Adrenal gland (tissue), 12 donors: Measurements from ENCODE around the gene PDCD1. TPM values are rescaled to one million over a fixed set of nuclear protein-coding genes. Genes with fewer than 3 reads are reported as not detected.

ENCODE experiments used
- DNase-seq, 7 donors: peaks; one replicate each; pipeline ENCODE4 v3.0.0-alpha.2; 2019 to 2020
- H3K27ac ChIP-seq, 5 donors: fragments of 200-600 bp; sonication (generic) in 4 of 5; 1 replicate in 3 of 5; 2 replicates in 2 of 5; pipeline versions ENCODE4 v1.5.1 to v1.8.0; 2016 to 2020; ENCODE audit warnings: mild to moderate bottlenecking in 1 of 5
- H3K27me3 ChIP-seq: fragments of 200-600 bp; 2 replicates; pipeline ENCODE4 v1.8.0; 2021
- H3K36me3 ChIP-seq, 2 donors: fragments of 200-600 bp; replicated peaks in 1 of 2; 1 replicate in 1 of 2; 2 replicates in 1 of 2; pipeline versions ENCODE4 v1.5.1 to v1.8.0; 2018 to 2022
- H3K4me1 ChIP-seq, 2 donors: fragments of 200-600 bp; replicated peaks in 1 of 2; 1 replicate in 1 of 2; 2 replicates in 1 of 2; pipeline versions ENCODE4 v1.5.1 to v1.8.0; 2018 to 2021
- H3K4me3 ChIP-seq, 4 donors: fragments of 200-600 bp; sonication (generic) in 3 of 4; one replicate each; pipeline ENCODE4 v1.5.1; 2016 to 2018
- H3K9me3 ChIP-seq, 3 donors: fragments of 200-600 bp; sonication (generic) in 1 of 3; replicated peaks in 1 of 3; 1 replicate in 2 of 3; 2 replicates in 1 of 3; pipeline versions ENCODE4 v1.5.1 to v1.8.0; 2016 to 2021
- POLR2A ChIP-seq, 2 donors: fragments of 450-650 bp; IDR thresholded peaks; one replicate each; pipeline ENCODE4 v1.6.1; 2017; ENCODE audit warnings: antibody characterized with exemption in 2 of 2, mild to moderate bottlenecking in 2 of 2, moderate library complexity in 1 of 2
- WGBS, 4 donors: extraction: QIAGEN DNeasy Blood & Tissue Kit in 2 of 4; methylation state at CpG; one replicate each; pipeline versions ENCODE4 v1.1.5 to v1.1.7; 2013 to 2017; 5-methylcytosine and 5-hydroxymethylcytosine counted together
- intact Hi-C, 2 donors: fragments of 100-400 bp; cut with DNase I; formaldehyde crosslinking; loops; one replicate each; pipeline versions ENCODE4 v1.14.1 to v1.15.0; 2022 to 2023
- polyA plus RNA-seq, 3 donors: library from polyadenylated mRNA; stranded (reverse); fragments of 200-250 nt in 2 of 3; fragments of 350-450 nt in 1 of 3; fragmentation: Illumina TruSeq in 1 of 3; extraction: RNeasy Lipid Tissue Mini Kit (QIAGEN cat#74804) in 1 of 3; gene quantifications; one replicate each; pipeline ENCODE4 v1.2.3, GENCODE V29; 2013 to 2014
- total RNA-seq, 9 donors: library from RNA; depleted of rRNA in 4 of 9; stranded (reverse); fragments of >200 nt in 4 of 9; fragments of 120-200 nt in 1 of 9; fragmentation: NEBNext Ultra II Directional in 1 of 9; extraction: Animal tissue kit (Norgen Biotek cat#: 25700) in 1 of 9; gene quantifications; one replicate each; pipeline versions ENCODE4 v1.1.0 to v1.2.4, GENCODE V29; 2013 to 2023
- TF ChIP-seq, protein P1 (sequence below), 6 experiments: fragments of 450-650 bp in 4 of 6; fragments of 200-600 bp in 2 of 6; sonication (generic) in 1 of 6; IDR thresholded peaks; 1 replicate in 5 of 6; 2 replicates in 1 of 6; pipeline versions ENCODE4 v1.5.1 to v1.8.0; 2016 to 2021; ENCODE audit warnings: antibody characterized with exemption in 6 of 6, mild to moderate bottlenecking in 2 of 6, moderate library complexity in 1 of 6
- donor health status: healthy with polysubstance abuse.
- donor health status: Bipolar disorder and iron deficiency.
- donor health status: DM: yes; HTN: yes; CAD: no.
- donor health status: DM: no; HTN: no; CAD: no.
- donor health status: DM: no; HTN: no; CAD: no.
- donor health status: DM: yes; HTN: yes; CAD: no.

PDCD1 gene
- total and polyA plus RNA-seq, 12 donors: 0.23 to 2.0 (median 0.45) TPM; not detected in 4

DNA sequence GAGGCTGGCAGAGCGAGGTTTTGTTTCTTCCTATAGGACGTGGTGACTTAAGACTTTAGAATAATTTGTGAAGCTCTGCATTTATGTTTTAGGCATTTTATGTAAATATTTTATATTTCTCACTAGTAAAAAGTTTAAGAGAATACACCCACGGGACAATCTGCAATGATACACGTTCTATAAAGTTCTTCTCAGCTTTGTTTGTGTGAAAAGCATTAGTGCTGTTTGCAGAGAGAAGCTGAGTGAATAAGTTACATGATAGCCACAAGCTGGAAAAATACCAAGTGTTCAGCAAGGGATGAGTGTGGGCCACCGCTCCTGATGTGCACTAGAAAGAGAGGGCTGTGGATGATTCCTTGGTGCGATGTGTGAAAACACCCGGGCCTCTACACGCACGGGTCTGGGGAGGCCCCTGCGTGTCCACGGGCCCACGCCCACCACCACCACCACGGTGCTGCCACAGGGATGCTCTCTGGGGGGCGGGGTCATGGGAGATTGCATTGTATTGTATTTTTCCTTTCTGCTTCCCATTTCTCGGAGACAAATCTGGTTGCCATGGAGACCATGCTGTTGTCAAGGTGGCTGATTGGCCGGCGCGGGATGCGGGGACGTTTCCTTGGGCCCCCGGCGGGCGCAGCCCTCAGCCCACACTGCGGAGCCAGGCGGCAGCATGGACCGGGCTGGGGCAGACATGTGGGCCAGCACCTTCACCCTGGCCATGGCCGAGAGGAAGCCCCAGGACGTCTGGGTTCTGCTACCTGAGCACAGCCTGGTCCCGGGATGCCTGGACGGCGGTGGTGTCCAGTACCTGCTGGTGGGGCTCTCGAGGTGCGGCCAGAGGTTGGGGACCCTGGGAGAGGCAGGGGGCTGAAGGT lies 10.6 kb upstream of the PDCD1 start, which contains the start of gene RTP5:
RTP5 (plus strand) TSS at position 643 of the 875 bp plus-strand sequence; CDS start at position 671, 28 bp downstream.
- WGBS, 4 donors: 70 to 84% (median 77%) methylated on average over 26 to 33 of the region's 33 CpGs
- peaks cover 12% of the 10 kb centered on the region for H3K27me3 ChIP-seq
- H3K36me3 ChIP-seq: no peaks in the 10 kb centered on the region
- no peaks in the 10 kb centered on the region for H3K4me1 ChIP-seq
- no peak within 1 kb of the TSS for H3K4me3 ChIP-seq
- no peak within 1 kb of the TSS for H3K27ac ChIP-seq
- intact Hi-C loops: no loop called here
- DNase-seq: peak in 1 of 7 donors; percentile 4
- no peaks in the 10 kb centered on the region for H3K9me3 ChIP-seq
- TF ChIP-seq POLR2A (IDR thresholded peaks at IDR 0.05): no peak
- TF ChIP-seq, protein P1, sequence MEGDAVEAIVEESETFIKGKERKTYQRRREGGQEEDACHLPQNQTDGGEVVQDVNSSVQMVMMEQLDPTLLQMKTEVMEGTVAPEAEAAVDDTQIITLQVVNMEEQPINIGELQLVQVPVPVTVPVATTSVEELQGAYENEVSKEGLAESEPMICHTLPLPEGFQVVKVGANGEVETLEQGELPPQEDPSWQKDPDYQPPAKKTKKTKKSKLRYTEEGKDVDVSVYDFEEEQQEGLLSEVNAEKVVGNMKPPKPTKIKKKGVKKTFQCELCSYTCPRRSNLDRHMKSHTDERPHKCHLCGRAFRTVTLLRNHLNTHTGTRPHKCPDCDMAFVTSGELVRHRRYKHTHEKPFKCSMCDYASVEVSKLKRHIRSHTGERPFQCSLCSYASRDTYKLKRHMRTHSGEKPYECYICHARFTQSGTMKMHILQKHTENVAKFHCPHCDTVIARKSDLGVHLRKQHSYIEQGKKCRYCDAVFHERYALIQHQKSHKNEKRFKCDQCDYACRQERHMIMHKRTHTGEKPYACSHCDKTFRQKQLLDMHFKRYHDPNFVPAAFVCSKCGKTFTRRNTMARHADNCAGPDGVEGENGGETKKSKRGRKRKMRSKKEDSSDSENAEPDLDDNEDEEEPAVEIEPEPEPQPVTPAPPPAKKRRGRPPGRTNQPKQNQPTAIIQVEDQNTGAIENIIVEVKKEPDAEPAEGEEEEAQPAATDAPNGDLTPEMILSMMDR (IDR thresholded peaks at IDR 0.05): no peak

DNA sequence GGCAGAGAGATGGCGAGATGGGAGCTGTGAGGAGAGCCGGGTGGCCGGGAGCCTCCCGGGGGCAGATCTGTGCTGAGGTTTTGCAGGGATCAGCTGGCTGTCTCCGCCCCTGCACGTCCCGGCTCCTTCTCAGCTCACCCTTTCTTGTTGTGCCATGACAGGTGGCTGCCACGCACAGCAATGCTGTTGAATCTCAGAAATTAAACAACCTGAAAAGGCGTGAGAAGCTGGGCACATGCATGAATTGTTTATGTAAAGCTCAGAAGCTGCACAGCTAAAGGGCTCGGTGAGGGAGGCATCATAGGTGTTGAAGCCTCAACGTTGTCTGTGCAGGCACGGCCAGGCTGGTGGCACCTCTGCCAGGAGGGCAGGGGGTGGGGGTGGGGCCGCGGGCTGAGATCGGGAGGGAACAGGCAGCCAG lies 10.0 kb upstream of the PDCD1 start:
- DNase-seq: peak in 1 of 7 donors; percentile 5
- Histone ChIP-seq H3K4me3 (no peak overlapping the region), H3K27me3 (peaks cover 13% of the 10 kb centered on the region), H3K27ac (no peak overlapping the region), H3K4me1 (no peaks in the 10 kb centered on the region), H3K9me3 (no peaks in the 10 kb centered on the region), H3K36me3 (no peaks in the 10 kb centered on the region)
- TF ChIP-seq POLR2A (IDR thresholded peaks at IDR 0.05): no peak
- TF ChIP-seq, protein P1 (IDR thresholded peaks at IDR 0.05): no peak
- intact Hi-C loops: no loop called here
- WGBS, 4 donors: 49 to 63% (median 57%) methylated on average over 15 of the region's 15 CpGs

DNA sequence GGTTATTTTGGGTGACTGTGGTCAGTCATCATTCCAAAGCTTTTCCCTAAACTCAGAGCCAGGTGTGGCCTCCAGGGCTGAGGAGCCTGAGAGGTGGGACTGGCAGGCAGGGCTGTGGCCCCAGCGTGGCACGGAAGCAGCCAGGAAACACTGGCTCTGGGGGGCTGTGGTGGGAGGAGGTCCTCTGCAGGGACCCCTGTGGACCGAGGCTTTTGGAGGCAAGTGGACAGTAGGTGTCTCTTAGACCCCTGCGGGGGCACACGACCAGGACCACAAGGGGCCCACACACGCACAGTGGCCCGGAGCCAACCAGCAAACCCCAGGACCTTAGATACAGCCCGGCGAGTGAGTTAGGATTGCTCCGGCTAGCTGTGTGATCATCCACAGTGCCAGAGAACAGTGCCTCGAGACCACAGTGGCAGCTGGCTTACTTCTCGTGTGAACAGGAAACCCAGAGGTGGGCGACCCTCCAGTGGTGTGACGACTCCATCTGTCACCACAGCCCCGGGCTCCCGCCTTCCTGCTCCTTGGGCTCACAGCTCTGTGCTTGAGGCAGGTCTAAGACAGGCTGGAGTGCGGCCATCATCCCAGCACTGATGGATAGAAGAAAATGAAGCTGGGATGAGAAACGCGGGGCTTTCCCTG lies 9.2 kb upstream of the PDCD1 start:
- TF ChIP-seq, protein P1 (IDR thresholded peaks at IDR 0.05): no peak
- TF ChIP-seq POLR2A (IDR thresholded peaks at IDR 0.05): no peak
- WGBS, 4 donors: 60 to 81% (median 64%) methylated on average over 8 to 19 of the region's 19 CpGs
- Histone ChIP-seq H3K4me3 (no peak overlapping the region), H3K27ac (no peak overlapping the region), H3K9me3 (no peaks in the 10 kb centered on the region), H3K27me3 (peaks cover 19% of the 10 kb centered on the region), H3K4me1 (no peaks in the 10 kb centered on the region), H3K36me3 (no peaks in the 10 kb centered on the region)
- intact Hi-C loops: no loop called here
- peak in 1 of 7 donors; percentile 6 for DNase-seq
